Endothelial cell of umbilical vein (primary cell): ENCODE data around the gene CFAP65. TPM values are rescaled to one million over a fixed set of nuclear protein-coding genes. Genes with fewer than 3 reads are reported as not detected.

Experiments
- BruUV-seq: library from RNA; stranded (reverse); fragments of 400-500 nt; replicated peaks from 2 replicates; lab custom pipeline; 2021; lab: Mats Ljungman, UMichigan
- CTCF ChIA-PET: fragments of 300-600, 350-600 bp; sonication (Branson Sonifier 250); formaldehyde crosslinking; loops from one replicate; lab custom pipeline; 2021; ENCODE audit warnings: antibody characterized with exemption, inconsistent platforms; lab: Charles Lee
- POLR2A ChIA-PET: fragments of 300-600, 350-600 bp; sonication (Branson Sonifier 250); formaldehyde crosslinking; loops from one replicate; lab custom pipeline; 2021; ENCODE audit warnings: antibody characterized with exemption, inconsistent platforms; lab: Charles Lee
- DNase-seq: peaks from one replicate; pipeline ENCODE4 v3.0.0-alpha.2; 2011; ENCODE audit warnings: low read depth, low spot score
- FAIRE-seq: peaks from 2 replicates; lab custom pipeline; 2011; peaks lifted over from hg19 to GRCh38; lab: Jason Lieb, UNC
- H2AFZ ChIP-seq: 2 replicates; pipeline ENCODE4 v1.6.0; 2012; ENCODE audit warnings: low read depth, low read length, control low read depth, inconsistent platforms
- H3K27ac ChIP-seq: 2 replicates; pipeline ENCODE4 v1.5.1; 2011; ENCODE audit warnings: low read depth, mild to moderate bottlenecking, control low read depth, low read length, moderate library complexity; ENCODE audit not compliant: insufficient read depth
- H3K27me3 ChIP-seq, 2 experiments: 2 replicates each; pipeline versions ENCODE4 v1.6.0 to v1.6.1; 2011; ENCODE audit warnings: low read length in 2 of 2, mixed read lengths in 1 of 2; ENCODE audit not compliant: control insufficient read depth in 2 of 2, insufficient read depth in 2 of 2
- H3K36me3 ChIP-seq, 2 experiments: 2 replicates in 1 of 2; 3 replicates in 1 of 2; pipeline ENCODE4 v1.5.1; 2011; ENCODE audit warnings: low read length in 2 of 2, mild to moderate bottlenecking in 1 of 2, moderate library complexity in 1 of 2; ENCODE audit not compliant: control insufficient read depth in 2 of 2, insufficient read depth in 2 of 2; ENCODE audit errors: extremely low read depth in 1 of 2
- H3K4me1 ChIP-seq: 3 replicates; pipeline ENCODE4 v1.5.1; 2011; ENCODE audit warnings: mild to moderate bottlenecking, low read length; ENCODE audit not compliant: control insufficient read depth, insufficient read depth; ENCODE audit errors: extremely low read depth
- H3K4me2 ChIP-seq: 2 replicates; pipeline ENCODE4 v1.6.1; 2011; ENCODE audit warnings: low read length, control low read depth, mixed read lengths; ENCODE audit not compliant: insufficient read depth
- H3K4me3 ChIP-seq, 3 experiments: fragments of 200-600 bp in 1 of 3; sonication (generic), shearing (Covaris generic) in 1 of 3; replicated peaks in 1 of 3; 2 replicates each; pipeline ENCODE4 v1.5.1; 2011 to 2016; ENCODE audit warnings: control low read depth in 3 of 3, low read length in 3 of 3, mild to moderate bottlenecking in 2 of 3, inconsistent platforms in 1 of 3, low read depth in 1 of 3, moderate library complexity in 1 of 3; ENCODE audit not compliant: insufficient read depth in 1 of 3
- H3K79me2 ChIP-seq: 2 replicates; pipeline ENCODE4 v1.6.0; 2012; ENCODE audit warnings: low read length, inconsistent platforms; ENCODE audit not compliant: control insufficient read depth, insufficient read depth
- H3K9ac ChIP-seq: replicated peaks from 2 replicates; pipeline ENCODE3; 2011; ENCODE audit warnings: low read length, control low read depth; ENCODE audit not compliant: insufficient read depth; ENCODE audit errors: extremely low read depth
- H3K9me1 ChIP-seq: replicated peaks from 3 replicates; pipeline ENCODE4 v1.6.0; 2011; ENCODE audit warnings: mild to moderate bottlenecking, low read length; ENCODE audit not compliant: control insufficient read depth, insufficient read depth; ENCODE audit errors: extremely low read depth
- H3K9me3 ChIP-seq: replicated peaks from 2 replicates; pipeline ENCODE4 v1.5.1; 2012; ENCODE audit warnings: low read length, inconsistent platforms; ENCODE audit not compliant: control insufficient read depth, insufficient read depth
- H4K20me1 ChIP-seq: replicated peaks from 2 replicates; pipeline ENCODE3; 2011; ENCODE audit warnings: mild to moderate bottlenecking, low read length; ENCODE audit not compliant: control insufficient read depth, insufficient read depth; ENCODE audit errors: extremely low read depth
- EZH2 ChIP-seq: IDR thresholded peaks from 2 replicates; pipeline ENCODE4 v1.6.1; 2012; ENCODE audit warnings: borderline replicate concordance, low read depth, mild to moderate bottlenecking, moderate library complexity, low read length, inconsistent platforms; ENCODE audit not compliant: severe bottlenecking
- GATA2 ChIP-seq: IDR thresholded peaks from 2 replicates; pipeline ENCODE4 v1.7.0; 2011; ENCODE audit warnings: low read depth, mild to moderate bottlenecking, moderate library complexity, mixed read lengths, low read length; ENCODE audit not compliant: insufficient read length, insufficient read depth
- dilution Hi-C: fragments of 300-500 bp; cut with MboI; formaldehyde crosslinking; loops from one replicate; pipeline ENCODE4 v1.15.0; 2019; ENCODE audit warnings: low sequenced_read_pairs; ENCODE audit not compliant: extremely low pct_ligation_motif_present
- intact Hi-C: fragments of 100-400 bp; cut with micrococcal nuclease; formaldehyde crosslinking; loops from one replicate; pipeline ENCODE4 v1.10.0; 2022
- polyA plus RNA-seq, 4 experiments: library from polyadenylated mRNA; depleted of rRNA in 3 of 4; stranded (reverse) in 3 of 4; unstranded in 1 of 4; fragments of >200 nt; gene quantifications; 2 replicates each; pipeline versions ENCODE4 v1.2.1 to v1.2.3, GENCODE V29; 2011 to 2012; ENCODE audit warnings: missing spikeins in 1 of 4
- total RNA-seq: library from RNA; stranded (reverse); gene quantifications from 2 replicates; pipeline ENCODE4 v1.2.3, GENCODE V29; 2021
- TF ChIP-seq, protein P1 (sequence below), 2 donors: IDR thresholded peaks; 1 replicate in 1 of 2; 2 replicates in 1 of 2; pipeline ENCODE4 v1.5.1; 2011; ENCODE audit warnings: low read length in 2 of 2, mild to moderate bottlenecking in 2 of 2, moderate library complexity in 2 of 2, control low read depth in 1 of 2, inconsistent platforms in 1 of 2, low read depth in 1 of 2; ENCODE audit not compliant: insufficient read depth in 1 of 2; ENCODE audit errors: extremely low read depth in 1 of 2

The CFAP65 gene
- total and polyA plus RNA-seq, 2 donors (not counting 3 experiments of a cell fraction or from before 2014, with no cell fraction given), result 0.03 TPM; not detected in 1

DNA sequence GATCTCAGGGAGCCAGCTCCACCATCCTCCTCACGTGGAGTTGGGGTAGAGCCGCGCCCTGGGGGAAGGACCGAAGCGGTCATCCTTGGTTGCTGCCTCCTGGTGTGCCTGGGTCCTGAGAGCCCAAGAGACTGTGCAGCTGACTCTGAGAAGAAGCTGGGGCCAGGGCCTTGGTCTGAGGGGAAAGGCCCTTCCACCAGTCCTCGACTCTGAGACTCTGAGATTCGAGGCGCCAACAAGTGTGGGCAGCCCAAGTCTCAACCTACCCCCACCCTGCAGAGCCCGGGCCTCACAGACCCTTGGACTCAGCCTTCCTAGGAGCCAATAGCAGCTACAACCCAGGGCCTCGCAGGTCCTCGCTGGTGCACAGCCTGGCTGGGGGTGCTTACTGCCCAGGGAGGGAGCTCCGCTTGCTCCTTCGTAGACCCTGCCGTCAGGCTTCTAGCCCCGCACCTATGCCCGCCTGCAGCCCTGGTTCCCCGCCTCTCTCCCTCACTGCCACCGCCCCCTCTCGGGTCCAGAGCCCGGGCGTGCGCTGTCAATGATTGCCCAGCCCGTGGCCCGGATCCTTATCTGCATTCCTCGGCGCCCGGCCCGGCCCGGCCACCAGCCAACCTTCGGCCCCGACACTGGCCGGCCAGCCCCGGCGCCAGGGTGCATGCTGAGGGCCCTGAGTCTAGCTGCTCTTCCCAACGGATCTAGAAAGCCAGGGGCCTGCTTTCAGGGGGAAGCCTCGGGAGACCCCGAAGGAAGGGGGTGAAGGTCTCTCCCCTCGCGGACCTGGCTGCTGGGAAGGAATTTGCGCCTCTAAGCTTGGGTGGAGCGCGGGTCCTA is 17.4 kb upstream of the CFAP65 start:
- DNase-seq, result no peak
- no peaks in the 10 kb centered on the region for H3K79me2 ChIP-seq
- POLR2A ChIA-PET, result no interaction called here

More for the DNA sequence above, 17.4 kb upstream of the CFAP65 start:
- no peak overlapping the region for H3K27ac ChIP-seq
- intact Hi-C loops, result loop anchor here (1.0 to 5.0 kb wide), 6 partner anchors 46 to 240 kb away; partner anchors contain the start of gene ABCB6
- CTCF ChIA-PET, result interaction anchor here (0.6 to 6.8 kb wide), 40 partner anchors 7 to 472 kb away, joined by 3 to 178 read pairs (median 4); no protein-coding TSS in a partner anchor
- BruUV-seq, result no TSS peak
- no peaks in the 10 kb centered on the region for H4K20me1 ChIP-seq
- TF ChIP-seq EZH2 (peak; percentile 76), GATA2 (no peak)
- TF ChIP-seq, protein P1, sequence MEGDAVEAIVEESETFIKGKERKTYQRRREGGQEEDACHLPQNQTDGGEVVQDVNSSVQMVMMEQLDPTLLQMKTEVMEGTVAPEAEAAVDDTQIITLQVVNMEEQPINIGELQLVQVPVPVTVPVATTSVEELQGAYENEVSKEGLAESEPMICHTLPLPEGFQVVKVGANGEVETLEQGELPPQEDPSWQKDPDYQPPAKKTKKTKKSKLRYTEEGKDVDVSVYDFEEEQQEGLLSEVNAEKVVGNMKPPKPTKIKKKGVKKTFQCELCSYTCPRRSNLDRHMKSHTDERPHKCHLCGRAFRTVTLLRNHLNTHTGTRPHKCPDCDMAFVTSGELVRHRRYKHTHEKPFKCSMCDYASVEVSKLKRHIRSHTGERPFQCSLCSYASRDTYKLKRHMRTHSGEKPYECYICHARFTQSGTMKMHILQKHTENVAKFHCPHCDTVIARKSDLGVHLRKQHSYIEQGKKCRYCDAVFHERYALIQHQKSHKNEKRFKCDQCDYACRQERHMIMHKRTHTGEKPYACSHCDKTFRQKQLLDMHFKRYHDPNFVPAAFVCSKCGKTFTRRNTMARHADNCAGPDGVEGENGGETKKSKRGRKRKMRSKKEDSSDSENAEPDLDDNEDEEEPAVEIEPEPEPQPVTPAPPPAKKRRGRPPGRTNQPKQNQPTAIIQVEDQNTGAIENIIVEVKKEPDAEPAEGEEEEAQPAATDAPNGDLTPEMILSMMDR (IDR thresholded peaks at IDR 0.05; ENCODE audit: extremely low read depth in 1 of 2, insufficient read depth in 1 of 2, low read depth in 1 of 2, low read length in 2 of 2), result no peak
- no peak overlapping the region for H2AFZ ChIP-seq
- no peak overlapping the region for H3K9ac ChIP-seq
- H3K36me3 ChIP-seq, result no peaks in the 10 kb centered on the region
- no peaks in the 10 kb centered on the region for H3K4me1 ChIP-seq
- dilution Hi-C loops, result no loop called here
- no peak for FAIRE-seq
- no peaks in the 10 kb centered on the region for H3K9me3 ChIP-seq
- H3K9me1 ChIP-seq, result no peaks in the 10 kb centered on the region
- peaks cover 56 to 74% of the 10 kb centered on the region in 2 experiments for H3K27me3 ChIP-seq
- no peak overlapping the region for H3K4me2 ChIP-seq
- H3K4me3 ChIP-seq, result no peak overlapping the region
